ENCODE measurements around the gene PCAT6. TPM values are rescaled to one million over a fixed set of nuclear protein-coding genes. Genes with fewer than 3 reads are reported as not detected.
A peak's percentile ranks its signal among the peaks of the same experiment; 100 is the strongest.

The PCAT6 gene
- total RNA-seq, 1 experiment from 2014 or later = 2.2 TPM

GRCh38 chr1:202852163-202852904 lies 41.6 kb downstream of the PCAT6 start:
- ATAC-seq (peak; percentile 96), DNase-seq (ENCODE audit: low read depth, low spot score) (peak; percentile 39)
- in situ Hi-C loops (cut with HindIII; ENCODE audit: low pct_unique_long_range_greater_than_20kb, low sequenced_read_pairs) (no loop called here), intact Hi-C loops (cut with micrococcal nuclease; ENCODE audit: unreplicated experiment) (loop anchor here (10.0 kb wide), 1 partner anchor 98 kb away; no protein-coding TSS in a partner anchor)
- H3K36me3 ChIP-seq (ENCODE audit: control insufficient read depth, insufficient read depth, low read length) = no peaks in the 10 kb centered on the region
- TF ChIP-seq, protein P1, sequence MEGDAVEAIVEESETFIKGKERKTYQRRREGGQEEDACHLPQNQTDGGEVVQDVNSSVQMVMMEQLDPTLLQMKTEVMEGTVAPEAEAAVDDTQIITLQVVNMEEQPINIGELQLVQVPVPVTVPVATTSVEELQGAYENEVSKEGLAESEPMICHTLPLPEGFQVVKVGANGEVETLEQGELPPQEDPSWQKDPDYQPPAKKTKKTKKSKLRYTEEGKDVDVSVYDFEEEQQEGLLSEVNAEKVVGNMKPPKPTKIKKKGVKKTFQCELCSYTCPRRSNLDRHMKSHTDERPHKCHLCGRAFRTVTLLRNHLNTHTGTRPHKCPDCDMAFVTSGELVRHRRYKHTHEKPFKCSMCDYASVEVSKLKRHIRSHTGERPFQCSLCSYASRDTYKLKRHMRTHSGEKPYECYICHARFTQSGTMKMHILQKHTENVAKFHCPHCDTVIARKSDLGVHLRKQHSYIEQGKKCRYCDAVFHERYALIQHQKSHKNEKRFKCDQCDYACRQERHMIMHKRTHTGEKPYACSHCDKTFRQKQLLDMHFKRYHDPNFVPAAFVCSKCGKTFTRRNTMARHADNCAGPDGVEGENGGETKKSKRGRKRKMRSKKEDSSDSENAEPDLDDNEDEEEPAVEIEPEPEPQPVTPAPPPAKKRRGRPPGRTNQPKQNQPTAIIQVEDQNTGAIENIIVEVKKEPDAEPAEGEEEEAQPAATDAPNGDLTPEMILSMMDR (IDR thresholded peaks at IDR 0.05) = peak; percentile 90
- no peak for TF ChIP-seq TCF7L2 (IDR thresholded peaks at IDR 0.05; ENCODE audit: low read depth, low read length)
- H3K4me3 ChIP-seq (ENCODE audit: low read depth in 2 of 2, low read length in 2 of 2) = no peak overlapping the region
- H3K9me3 ChIP-seq (ENCODE audit: control insufficient read depth, insufficient read depth, low read depth, low read length) = no peaks in the 10 kb centered on the region
- no TSS peak for BruUV-seq (replicated peaks)
- POLR2A ChIA-PET = no interaction called here
- H3K27ac ChIP-seq (ENCODE audit: low read length) = no peak overlapping the region
- H3K4me1 ChIP-seq (ENCODE audit: control insufficient read depth, insufficient read depth, low read length) = no peaks in the 10 kb centered on the region
- CTCF ChIA-PET = interaction anchor here (0.6 kb wide), 1 partner anchor 65 kb away, joined by 8 read pairs; no protein-coding TSS in a partner anchor
- no peaks in the 10 kb centered on the region for H3K27me3 ChIP-seq (ENCODE audit: control insufficient read depth, insufficient read depth, low read length)

DNA sequence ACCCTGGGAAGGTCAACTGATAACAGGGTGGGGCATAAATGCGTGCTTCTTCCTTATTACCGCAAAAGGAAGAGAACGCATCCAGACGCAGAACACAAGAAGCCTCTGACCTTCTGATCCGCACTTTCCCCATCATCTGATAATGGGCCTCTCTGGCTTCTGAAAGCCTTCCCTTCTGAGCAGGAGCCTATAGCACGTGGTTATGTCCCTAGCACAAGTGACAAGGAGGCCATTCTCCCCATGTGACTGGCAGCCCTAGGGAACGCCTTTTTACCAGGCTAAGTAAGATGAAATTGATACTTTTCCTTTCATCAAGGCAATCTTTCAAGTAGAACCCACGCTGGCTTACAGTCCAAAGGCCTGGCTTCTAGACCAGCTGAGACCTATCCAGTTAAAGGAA lies 44.0 kb downstream of the PCAT6 start:
- ChIA-PET CTCF (no interaction called here), POLR2A (no interaction called here)
- DNase-seq (ENCODE audit: low read depth, low spot score) = no peak
- Histone ChIP-seq H3K36me3 (ENCODE audit: control insufficient read depth, insufficient read depth, low read length) (no peaks in the 10 kb centered on the region), H3K27ac (ENCODE audit: low read length) (no peak overlapping the region), H3K27me3 (ENCODE audit: control insufficient read depth, insufficient read depth, low read length) (no peaks in the 10 kb centered on the region), H3K4me1 (ENCODE audit: control insufficient read depth, insufficient read depth, low read length) (no peaks in the 10 kb centered on the region), H3K4me3 (ENCODE audit: low read depth in 2 of 2, low read length in 2 of 2) (no peak overlapping the region), H3K9me3 (ENCODE audit: control insufficient read depth, insufficient read depth, low read depth, low read length) (no peaks in the 10 kb centered on the region)
- TF ChIP-seq SIN3A (IDR thresholded peaks at IDR 0.05; ENCODE audit: borderline replicate concordance, insufficient read depth, low read depth, low read length) (no peak), TCF7L2 (IDR thresholded peaks at IDR 0.05; ENCODE audit: low read depth, low read length) (no peak), REST (IDR thresholded peaks at IDR 0.05; ENCODE audit: insufficient read depth in 1 of 2, low read depth in 2 of 2, low read length in 1 of 2) (no peak), POLR2AphosphoS5 (IDR thresholded peaks at IDR 0.05; ENCODE audit: low read depth, low read length) (no peak)
- TF ChIP-seq, protein P1 (IDR thresholded peaks at IDR 0.05) = no peak
- no TSS peak for BruUV-seq (replicated peaks)
- intact Hi-C loops (cut with micrococcal nuclease; ENCODE audit: unreplicated experiment) = loop anchor here (10.0 kb wide), 1 partner anchor 100 kb away; no protein-coding TSS in a partner anchor
- no peak for ATAC-seq
- in situ Hi-C loops (cut with HindIII; ENCODE audit: low pct_unique_long_range_greater_than_20kb, low sequenced_read_pairs) = no loop called here

Measured in Panc1 (cell line).